Loucy (cell line): Measurements from ENCODE around the gene ZFHX3.

Experiments used
- H2AFZ ChIP-seq: fragments of 200-600 bp; sonication (generic); 2 replicates; pipeline ENCODE4 v1.6.0; 2016; ENCODE audit warnings: antibody characterized with exemption, mild to moderate bottlenecking, low read length, moderate library complexity
- H3F3A ChIP-seq: fragments of 200-600 bp; 2 replicates; pipeline ENCODE4 v1.6.0; 2016; ENCODE audit warnings: antibody characterized with exemption, low read depth, mild to moderate bottlenecking
- H3K27me3 ChIP-seq: fragments of 200-600 bp; sonication (generic); 2 replicates; pipeline ENCODE4 v1.6.1; 2014; ENCODE audit warnings: low read length, mild to moderate bottlenecking; ENCODE audit not compliant: insufficient read depth, poor library complexity, severe bottlenecking
- H3K36me3 ChIP-seq: fragments of 200-600 bp; sonication (generic); 2 replicates; pipeline ENCODE4 v1.6.1; 2016; ENCODE audit warnings: low read length; ENCODE audit not compliant: insufficient read depth
- H3K4me1 ChIP-seq: fragments of 200-600 bp; sonication (generic); 2 replicates; pipeline ENCODE4 v1.5.1; 2014; ENCODE audit warnings: low read length, mild to moderate bottlenecking; ENCODE audit not compliant: insufficient read depth, poor library complexity, severe bottlenecking
- H3K4me2 ChIP-seq: fragments of 200-600 bp; sonication (generic); 2 replicates; pipeline ENCODE4 v1.6.0; 2014; ENCODE audit warnings: antibody characterized with exemption, low read length, low read depth, mild to moderate bottlenecking; ENCODE audit not compliant: poor library complexity, severe bottlenecking
- H3K4me3 ChIP-seq: fragments of 200-600 bp; sonication (generic); 2 replicates; pipeline ENCODE4 v1.5.1; 2014; ENCODE audit warnings: low read length, mild to moderate bottlenecking, mixed read lengths; ENCODE audit not compliant: poor library complexity, severe bottlenecking
- H3K79me2 ChIP-seq: fragments of 200-600 bp; sonication (generic); 2 replicates; pipeline ENCODE4 v1.6.1; 2014; ENCODE audit warnings: low read length; ENCODE audit not compliant: insufficient read depth
- H3K9ac ChIP-seq: fragments of 200-600 bp; sonication (generic); 2 replicates; pipeline ENCODE4 v1.6.0; 2014; ENCODE audit warnings: mild to moderate bottlenecking, low read depth, low read length, moderate library complexity; ENCODE audit not compliant: poor library complexity, severe bottlenecking
- H3K9me2 ChIP-seq: fragments of 200-600 bp; sonication (generic); replicated peaks from 2 replicates; pipeline ENCODE4 v1.6.1; 2016; ENCODE audit warnings: low read depth, low read length, mixed read lengths
- H3K9me3 ChIP-seq: fragments of 200-600 bp; sonication (generic); 2 replicates; pipeline ENCODE4 v1.6.1; 2014; ENCODE audit warnings: mild to moderate bottlenecking, antibody characterized with exemption, low read length, low read depth; ENCODE audit not compliant: insufficient read depth
- H4K20me1 ChIP-seq: fragments of 200-600 bp; sonication (generic); 2 replicates; pipeline ENCODE4 v1.6.0; 2014; ENCODE audit warnings: antibody characterized with exemption, low read length, mild to moderate bottlenecking; ENCODE audit not compliant: insufficient read depth, poor library complexity, severe bottlenecking
- EZH2phosphoT487 ChIP-seq: fragments of 200-600 bp; IDR thresholded peaks from 2 replicates; pipeline ENCODE4 v1.6.1; 2018; ENCODE audit warnings: antibody characterized with exemption, mild to moderate bottlenecking, moderate library complexity, borderline replicate concordance
- TF ChIP-seq, protein P1 (sequence below): fragments of 200-600 bp; sonication (generic); conservative IDR thresholded peaks from 2 replicates; pipeline ENCODE4 v1.5.1; 2014; ENCODE audit warnings: mild to moderate bottlenecking, antibody characterized with exemption, low read length

Gene ZFHX3

DNA sequence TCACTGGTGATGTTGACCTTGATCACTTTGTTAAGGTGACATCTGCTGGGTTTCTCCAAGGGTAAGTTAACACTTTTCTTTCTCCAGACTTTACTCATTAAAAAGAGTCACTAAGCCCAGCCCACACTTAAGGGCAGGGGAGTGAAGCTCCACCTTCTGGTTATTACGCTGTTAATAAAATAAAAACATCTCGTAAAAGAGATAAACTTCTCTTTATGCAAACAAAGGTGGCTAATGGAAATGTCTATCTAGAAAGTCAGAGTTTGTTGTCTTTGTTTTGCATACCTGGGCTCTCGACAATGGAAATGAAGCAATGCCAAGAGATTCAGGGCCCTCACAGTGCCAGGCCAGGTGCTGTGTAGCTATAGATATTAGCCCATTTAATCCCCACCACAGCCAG, 134.4 kb downstream of the ZFHX3 start:
- Histone ChIP-seq H3K9me3 (no peaks in the 10 kb centered on the region), H4K20me1 (no peaks in the 10 kb centered on the region), H3K9me2 (no peaks in the 10 kb centered on the region), H3K4me1 (peaks cover 8% of the 10 kb centered on the region), H3K36me3 (no peaks in the 10 kb centered on the region), H3K4me2 (no peak overlapping the region), H3K4me3 (no peak overlapping the region), H3F3A (no peaks in the 10 kb centered on the region), H2AFZ (no peak overlapping the region), H3K79me2 (no peaks in the 10 kb centered on the region), H3K27me3 (no peaks in the 10 kb centered on the region), H3K9ac (no peak overlapping the region)
- TF ChIP-seq, protein P1, sequence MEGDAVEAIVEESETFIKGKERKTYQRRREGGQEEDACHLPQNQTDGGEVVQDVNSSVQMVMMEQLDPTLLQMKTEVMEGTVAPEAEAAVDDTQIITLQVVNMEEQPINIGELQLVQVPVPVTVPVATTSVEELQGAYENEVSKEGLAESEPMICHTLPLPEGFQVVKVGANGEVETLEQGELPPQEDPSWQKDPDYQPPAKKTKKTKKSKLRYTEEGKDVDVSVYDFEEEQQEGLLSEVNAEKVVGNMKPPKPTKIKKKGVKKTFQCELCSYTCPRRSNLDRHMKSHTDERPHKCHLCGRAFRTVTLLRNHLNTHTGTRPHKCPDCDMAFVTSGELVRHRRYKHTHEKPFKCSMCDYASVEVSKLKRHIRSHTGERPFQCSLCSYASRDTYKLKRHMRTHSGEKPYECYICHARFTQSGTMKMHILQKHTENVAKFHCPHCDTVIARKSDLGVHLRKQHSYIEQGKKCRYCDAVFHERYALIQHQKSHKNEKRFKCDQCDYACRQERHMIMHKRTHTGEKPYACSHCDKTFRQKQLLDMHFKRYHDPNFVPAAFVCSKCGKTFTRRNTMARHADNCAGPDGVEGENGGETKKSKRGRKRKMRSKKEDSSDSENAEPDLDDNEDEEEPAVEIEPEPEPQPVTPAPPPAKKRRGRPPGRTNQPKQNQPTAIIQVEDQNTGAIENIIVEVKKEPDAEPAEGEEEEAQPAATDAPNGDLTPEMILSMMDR = no peak
- no peak for TF ChIP-seq EZH2phosphoT487

- Histone ChIP-seq H3K27me3 (no peaks in the 10 kb centered on the region), H3K4me3 (no peak overlapping the region), H4K20me1 (no peaks in the 10 kb centered on the region), H3K79me2 (no peaks in the 10 kb centered on the region), H2AFZ (no peak overlapping the region), H3K9ac (no peak overlapping the region), H3F3A (no peaks in the 10 kb centered on the region), H3K9me2 (no peaks in the 10 kb centered on the region), H3K9me3 (no peaks in the 10 kb centered on the region), H3K36me3 (no peaks in the 10 kb centered on the region), H3K4me1 (peaks cover 8% of the 10 kb centered on the region), H3K4me2 (no peak overlapping the region)
- TF ChIP-seq, protein P1 = no peak
- TF ChIP-seq EZH2phosphoT487 = no peak
These were observed 136.0 kb downstream of the ZFHX3 start for GRCh38 chr16:72911971-72912370.

DNA sequence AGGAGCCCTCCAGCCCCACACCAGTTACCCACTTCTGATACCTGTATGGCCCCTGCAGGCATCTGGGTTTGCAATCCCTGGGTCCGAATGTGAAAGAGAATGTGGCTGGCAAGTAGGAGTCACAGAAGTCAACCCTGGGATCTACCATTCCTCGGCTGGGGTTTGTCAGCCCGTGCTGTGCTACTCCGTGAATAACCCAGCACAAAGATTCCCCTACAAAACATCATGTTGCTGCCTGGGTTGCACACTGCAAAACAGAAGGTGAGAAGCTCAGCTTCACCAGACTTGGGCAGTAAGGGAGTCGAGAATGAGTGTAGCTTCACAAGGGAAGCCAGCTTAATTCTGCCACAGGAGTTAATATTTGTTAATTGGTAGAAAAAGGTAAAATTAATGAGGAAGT, 137.1 kb downstream of the ZFHX3 start:
- no peaks in the 10 kb centered on the region for H3K27me3 ChIP-seq
- H3K79me2 ChIP-seq = no peaks in the 10 kb centered on the region
- H3K9ac ChIP-seq = no peak overlapping the region
- no peak overlapping the region for H2AFZ ChIP-seq
- H3K9me2 ChIP-seq = no peaks in the 10 kb centered on the region
- peaks cover 12% of the 10 kb centered on the region for H3K4me1 ChIP-seq
- no peaks in the 10 kb centered on the region for H3K36me3 ChIP-seq
- H3K9me3 ChIP-seq = no peaks in the 10 kb centered on the region
- TF ChIP-seq EZH2phosphoT487 = no peak
- TF ChIP-seq, protein P1 = no peak
- H3F3A ChIP-seq = no peaks in the 10 kb centered on the region
- H4K20me1 ChIP-seq = no peaks in the 10 kb centered on the region
- no peak overlapping the region for H3K4me3 ChIP-seq
- H3K4me2 ChIP-seq = no peak overlapping the region
